ENCODE measurements around the gene PHLDA2.

Gene PHLDA2

GRCh38 chr11:2947744-2948143 lies 18.5 kb upstream of the PHLDA2 start:
- TF ChIP-seq CTCF (IDR thresholded peaks at IDR 0.05; ENCODE audit: extremely low read depth, insufficient read depth, missing control alignments), result no peak
- in situ Hi-C loops (cut with MboI; ENCODE audit: low pct_unique_long_range_greater_than_20kb, low sequenced_read_pairs, unreplicated experiment), result no loop called here
- no peak for DNase-seq (ENCODE audit: low spot score)

GRCh38 chr11:2945757-2946287 lies 16.6 kb upstream of the PHLDA2 start:
- no peak for TF ChIP-seq CTCF (IDR thresholded peaks at IDR 0.05; ENCODE audit: extremely low read depth, insufficient read depth, missing control alignments)
- in situ Hi-C loops (cut with MboI; ENCODE audit: low pct_unique_long_range_greater_than_20kb, low sequenced_read_pairs, unreplicated experiment), result no loop called here
- DNase-seq (ENCODE audit: low spot score), result no peak

GRCh38 chr11:2945031-2945756 lies 16.0 kb upstream of the PHLDA2 start:
- no peak for TF ChIP-seq CTCF (IDR thresholded peaks at IDR 0.05; ENCODE audit: extremely low read depth, insufficient read depth, missing control alignments)
- in situ Hi-C loops (cut with MboI; ENCODE audit: low pct_unique_long_range_greater_than_20kb, low sequenced_read_pairs, unreplicated experiment), result no loop called here
- no peak for DNase-seq (ENCODE audit: low spot score)

GRCh38 chr11:2944530-2944929 lies 15.3 kb upstream of the PHLDA2 start:
- no peak for DNase-seq (ENCODE audit: low spot score)
- no peak for TF ChIP-seq CTCF (IDR thresholded peaks at IDR 0.05; ENCODE audit: extremely low read depth, insufficient read depth, missing control alignments)
- in situ Hi-C loops (cut with MboI; ENCODE audit: low pct_unique_long_range_greater_than_20kb, low sequenced_read_pairs, unreplicated experiment), result no loop called here

- no peak for DNase-seq (ENCODE audit: low spot score)
- no peak for TF ChIP-seq CTCF (IDR thresholded peaks at IDR 0.05; ENCODE audit: extremely low read depth, insufficient read depth, missing control alignments)
- in situ Hi-C loops (cut with MboI; ENCODE audit: low pct_unique_long_range_greater_than_20kb, low sequenced_read_pairs, unreplicated experiment), result no loop called here
Measured at GRCh38 chr11:2943711-2944118, 14.5 kb upstream of the PHLDA2 start.

- no peak for DNase-seq (ENCODE audit: low spot score)
- in situ Hi-C loops (cut with MboI; ENCODE audit: low pct_unique_long_range_greater_than_20kb, low sequenced_read_pairs, unreplicated experiment), result no loop called here
- no peak for TF ChIP-seq CTCF (IDR thresholded peaks at IDR 0.05; ENCODE audit: extremely low read depth, insufficient read depth, missing control alignments)
Measured at GRCh38 chr11:2942872-2943710, 13.9 kb upstream of the PHLDA2 start.
